Right lobe of liver (tissue), 6 donors: ENCODE data around the gene TENM3. TPM values are rescaled to one million over a fixed set of nuclear protein-coding genes. Genes with fewer than 3 reads are reported as not detected.

Source experiments
- ATAC-seq, 4 donors: fragments of 200-7000 bp; cut with Tn5 transposase; one replicate each; pipeline ENCODE4 v1.9.1; 2020; ENCODE audit warnings: mild to moderate bottlenecking in 4 of 4, moderate library complexity in 4 of 4
- DNase-seq, 3 donors: peaks; one replicate each; pipeline ENCODE4 v3.0.0-alpha.2; 2020
- H3K27ac ChIP-seq, 3 donors: fragments of 200-600 bp; one replicate each; pipeline ENCODE4 v1.8.0; 2022
- H3K27me3 ChIP-seq, 2 donors: fragments of 200-600 bp; one replicate each; pipeline ENCODE4 v1.8.0; 2022
- H3K36me3 ChIP-seq, 4 donors: fragments of 200-600 bp; sonication (generic) in 1 of 4; one replicate each; pipeline versions ENCODE4 v1.5.1 to v1.8.0; 2017 to 2022; ENCODE audit warnings: control low read depth in 1 of 4
- H3K4me1 ChIP-seq, 4 donors: fragments of 200-600 bp; sonication (generic) in 1 of 4; one replicate each; pipeline versions ENCODE4 v1.5.1 to v1.8.0; 2017 to 2022; ENCODE audit warnings: control low read depth in 1 of 4
- H3K4me3 ChIP-seq, 3 donors: fragments of 200-600 bp; one replicate each; pipeline ENCODE4 v1.8.0; 2022
- H3K9me3 ChIP-seq, 4 donors: fragments of 200-600 bp; sonication (generic) in 1 of 4; one replicate each; pipeline versions ENCODE4 v1.5.1 to v1.8.0; 2017 to 2022; ENCODE audit warnings: control low read depth in 1 of 4
- POLR2A ChIP-seq: fragments of 450-650 bp; IDR thresholded peaks from one replicate; pipeline ENCODE4 v1.6.1; 2017; ENCODE audit warnings: antibody characterized with exemption, mild to moderate bottlenecking
- WGBS: methylation state at CpG from one replicate; pipeline ENCODE4 v1.1.6; 2018; ENCODE audit warnings: low coverage, low lambda C conversion rate; ENCODE audit not compliant: insufficient coverage; ENCODE audit errors: missing lambda C conversion rate; 5-methylcytosine and 5-hydroxymethylcytosine counted together
- intact Hi-C, 2 donors: fragments of 100-400 bp; cut with DNase I; formaldehyde crosslinking; loops; one replicate each; pipeline versions ENCODE4 v1.11.2 to v1.14.1; 2022
- total RNA-seq, 6 experiments: library from RNA; depleted of rRNA in 2 of 6; stranded (reverse); fragments of >200 nt in 2 of 6; fragmentation: NEBNext Ultra II Directional in 3 of 6; extraction: Animal tissue kit (Norgen Biotek cat#: 25700) in 3 of 6; gene quantifications; one replicate each; pipeline versions ENCODE4 v1.1.0 to v1.2.4, GENCODE V29; 2016 to 2023
- TF ChIP-seq, protein P1 (sequence below), 4 donors: fragments of 200-600 bp in 3 of 4; fragments of 450-650 bp in 1 of 4; IDR thresholded peaks; one replicate each; pipeline versions ENCODE4 v1.5.1 to v1.8.0; 2016 to 2022; ENCODE audit warnings: antibody characterized with exemption in 4 of 4, mild to moderate bottlenecking in 2 of 4
- donor health status: DM: no; HTN: yes; CAD: no.
- donor health status: DM: no; HTN: no; CAD: no.
- donor health status: DM: no; HTN: no; CAD: no.
- donor health status: DM: no; HTN: yes; CAD: no.
- donor health status: DM: no; HTN: yes; CAD: no.

The TENM3 gene
- total RNA-seq, 6 experiments from 2014 or later: 0.06 to 3.0 (median 1.1) TPM

DNA sequence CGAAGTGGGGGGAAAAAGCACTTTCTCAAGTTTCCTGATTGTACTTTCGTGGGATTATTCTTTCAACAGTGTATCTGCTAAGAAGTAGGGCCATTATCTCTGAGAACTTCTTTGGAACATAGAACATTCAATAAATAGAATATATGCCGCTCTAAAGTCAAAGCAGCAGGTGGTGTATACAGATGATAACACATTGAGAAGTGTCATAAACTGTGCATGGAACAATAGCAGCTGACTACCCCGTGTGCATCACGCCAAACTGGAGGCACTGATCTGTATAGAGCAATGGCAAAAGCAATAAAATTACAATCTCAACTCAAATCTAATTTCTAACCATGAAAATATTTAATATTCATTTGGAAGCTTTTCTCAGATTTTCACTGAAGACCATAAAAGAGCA lies 498.7 kb downstream of the TENM3 start:
- Histone ChIP-seq H3K9me3 (no peaks in the 10 kb centered on the region), H3K36me3 (no peaks in the 10 kb centered on the region), H3K27ac (no peak overlapping the region), H3K4me1 (no peaks in the 10 kb centered on the region), H3K27me3 (no peaks in the 10 kb centered on the region), H3K4me3 (no peak overlapping the region)
- no peak for ATAC-seq
- WGBS: 80% methylated on average over 5 of the region's 5 CpGs
- TF ChIP-seq, protein P1, sequence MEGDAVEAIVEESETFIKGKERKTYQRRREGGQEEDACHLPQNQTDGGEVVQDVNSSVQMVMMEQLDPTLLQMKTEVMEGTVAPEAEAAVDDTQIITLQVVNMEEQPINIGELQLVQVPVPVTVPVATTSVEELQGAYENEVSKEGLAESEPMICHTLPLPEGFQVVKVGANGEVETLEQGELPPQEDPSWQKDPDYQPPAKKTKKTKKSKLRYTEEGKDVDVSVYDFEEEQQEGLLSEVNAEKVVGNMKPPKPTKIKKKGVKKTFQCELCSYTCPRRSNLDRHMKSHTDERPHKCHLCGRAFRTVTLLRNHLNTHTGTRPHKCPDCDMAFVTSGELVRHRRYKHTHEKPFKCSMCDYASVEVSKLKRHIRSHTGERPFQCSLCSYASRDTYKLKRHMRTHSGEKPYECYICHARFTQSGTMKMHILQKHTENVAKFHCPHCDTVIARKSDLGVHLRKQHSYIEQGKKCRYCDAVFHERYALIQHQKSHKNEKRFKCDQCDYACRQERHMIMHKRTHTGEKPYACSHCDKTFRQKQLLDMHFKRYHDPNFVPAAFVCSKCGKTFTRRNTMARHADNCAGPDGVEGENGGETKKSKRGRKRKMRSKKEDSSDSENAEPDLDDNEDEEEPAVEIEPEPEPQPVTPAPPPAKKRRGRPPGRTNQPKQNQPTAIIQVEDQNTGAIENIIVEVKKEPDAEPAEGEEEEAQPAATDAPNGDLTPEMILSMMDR (IDR thresholded peaks at IDR 0.05): no peak
- no peak for TF ChIP-seq POLR2A
- intact Hi-C loops: no loop called here
- DNase-seq: no peak

DNA sequence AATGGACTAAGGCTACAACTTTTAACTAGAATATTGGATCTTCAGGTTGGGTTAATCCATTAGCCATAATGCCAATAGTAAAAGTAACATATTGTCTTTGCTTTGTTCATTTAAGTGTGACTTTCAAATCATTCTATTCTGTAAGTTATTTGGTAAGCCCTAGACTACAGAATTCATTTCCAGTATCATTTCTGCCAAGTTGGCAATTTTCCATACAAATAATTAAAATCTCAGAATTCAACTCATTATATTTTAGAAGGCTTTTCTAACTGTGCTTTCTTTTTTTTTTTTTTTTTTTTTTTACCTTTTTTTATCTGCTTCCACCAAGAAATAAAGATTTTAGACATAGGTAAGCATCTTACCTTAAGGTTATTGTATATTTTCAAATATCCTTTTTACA lies 500.6 kb downstream of the TENM3 start:
- Histone ChIP-seq H3K4me1 (no peaks in the 10 kb centered on the region), H3K36me3 (no peaks in the 10 kb centered on the region), H3K27ac (no peak overlapping the region), H3K4me3 (no peak overlapping the region), H3K9me3 (no peaks in the 10 kb centered on the region), H3K27me3 (no peaks in the 10 kb centered on the region)
- no peak for DNase-seq
- intact Hi-C loops: no loop called here
- ATAC-seq: no peak
- TF ChIP-seq, protein P1 (IDR thresholded peaks at IDR 0.05): no peak
- TF ChIP-seq POLR2A: no peak

DNA sequence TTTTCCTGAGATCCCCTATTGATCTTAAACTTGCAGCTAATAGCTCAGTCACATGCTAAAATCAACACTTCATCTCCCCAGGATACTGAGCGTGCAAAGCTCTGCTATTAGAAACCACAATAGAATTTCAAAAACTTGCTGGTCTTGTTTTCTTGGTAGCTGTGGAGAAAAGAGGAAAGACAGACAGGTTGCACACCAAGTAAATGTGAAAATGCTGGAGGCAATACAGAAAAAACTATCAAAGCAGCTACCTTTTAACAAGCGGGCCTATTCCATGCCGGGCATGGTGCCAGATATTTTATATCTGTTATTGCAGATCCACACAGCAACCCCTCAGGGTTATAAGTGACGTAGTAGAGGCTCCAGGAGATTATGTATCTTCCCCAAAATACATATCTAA lies 502.0 kb downstream of the TENM3 start:
- ATAC-seq: no peak
- Histone ChIP-seq H3K27ac (no peak overlapping the region), H3K4me3 (no peak overlapping the region), H3K4me1 (no peaks in the 10 kb centered on the region), H3K9me3 (no peaks in the 10 kb centered on the region), H3K27me3 (no peaks in the 10 kb centered on the region), H3K36me3 (no peaks in the 10 kb centered on the region)
- WGBS: 54% methylated on average over 4 of the region's 4 CpGs
- intact Hi-C loops: no loop called here
- no peak for DNase-seq
- TF ChIP-seq, protein P1 (IDR thresholded peaks at IDR 0.05): no peak
- no peak for TF ChIP-seq POLR2A

DNA sequence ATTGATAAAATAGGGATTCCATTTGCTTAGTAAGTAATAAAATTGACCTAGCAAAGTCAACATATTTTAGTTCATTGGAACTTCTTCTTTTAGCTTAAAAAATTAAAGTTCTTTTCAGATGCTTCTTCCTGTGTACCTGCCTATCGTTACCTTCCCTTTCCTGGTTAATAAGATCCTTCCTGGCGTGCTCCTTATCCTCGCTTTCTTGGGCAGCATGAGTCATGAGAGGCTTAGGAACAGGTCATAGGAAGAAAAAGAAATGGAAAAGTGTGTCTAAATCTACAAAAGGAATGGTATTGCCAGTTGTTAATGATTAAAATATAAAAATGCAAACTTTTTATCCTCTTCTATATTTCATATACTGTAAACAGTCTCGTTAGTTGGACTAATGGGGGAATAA lies 503.7 kb downstream of the TENM3 start:
- H3K27me3 ChIP-seq: no peaks in the 10 kb centered on the region
- H3K9me3 ChIP-seq: no peaks in the 10 kb centered on the region
- H3K27ac ChIP-seq: no peak overlapping the region
- H3K36me3 ChIP-seq: no peaks in the 10 kb centered on the region
- no peak for ATAC-seq
- intact Hi-C loops: no loop called here
- DNase-seq: no peak
- H3K4me3 ChIP-seq: no peak overlapping the region
- no peaks in the 10 kb centered on the region for H3K4me1 ChIP-seq
- TF ChIP-seq, protein P1 (IDR thresholded peaks at IDR 0.05): no peak
- no peak for TF ChIP-seq POLR2A
- 69% methylated on average over 4 of the region's 4 CpGs for WGBS

DNA sequence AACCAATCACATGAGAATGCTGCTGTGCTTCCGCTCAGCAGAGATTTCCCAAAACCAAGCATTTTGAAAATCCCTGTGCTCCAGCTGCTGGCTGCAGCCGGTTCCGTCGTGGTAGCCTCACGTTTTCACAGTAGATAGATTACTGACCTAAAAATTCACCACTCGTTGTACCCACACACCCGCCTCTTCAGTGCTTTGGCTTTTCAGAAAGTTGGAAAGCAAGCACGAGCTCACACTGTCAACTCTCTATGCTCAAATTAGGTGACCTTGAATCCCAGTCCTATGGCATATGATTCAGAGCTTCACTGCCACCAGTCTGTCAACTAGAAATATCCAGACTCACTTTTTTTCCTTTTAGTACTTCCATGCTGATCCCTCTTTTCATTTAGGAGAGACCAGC lies 505.1 kb downstream of the TENM3 start:
- ATAC-seq: no peak
- no peak for DNase-seq
- 54% methylated on average over 7 of the region's 8 CpGs for WGBS
- intact Hi-C loops: no loop called here
- TF ChIP-seq, protein P1 (IDR thresholded peaks at IDR 0.05): no peak
- no peak for TF ChIP-seq POLR2A
- Histone ChIP-seq H3K27ac (no peak overlapping the region), H3K4me1 (no peaks in the 10 kb centered on the region), H3K36me3 (no peaks in the 10 kb centered on the region), H3K9me3 (no peaks in the 10 kb centered on the region), H3K27me3 (no peaks in the 10 kb centered on the region), H3K4me3 (no peak overlapping the region)
